Cardiac fibroblast (primary cell): ENCODE data around the gene LCOR.
"Not testable (repeated sequence)": the region's sequence is repeated elsewhere in the genome, so short reads cannot be mapped to it uniquely, and the experiment has no call there.

Source experiments
- DNase-seq, 2 donors: peaks; one replicate each; pipeline versions ENCODE4 v3.0.0 to v3.0.0-alpha.2; 2010; ENCODE audit warnings: low read depth in 2 of 2
- H3K4me3 ChIP-seq, 2 donors: replicated peaks in 1 of 2; 1 replicate in 1 of 2; 2 replicates in 1 of 2; pipeline ENCODE4 v1.5.1; 2011; ENCODE audit warnings: low read depth in 2 of 2, low read length in 2 of 2, mild to moderate bottlenecking in 2 of 2, moderate library complexity in 1 of 2
- TF ChIP-seq, protein P1 (sequence below): IDR thresholded peaks from one replicate; pipeline ENCODE4 v1.5.1; 2011; ENCODE audit warnings: low read depth, mild to moderate bottlenecking, low read length, inconsistent platforms

Gene LCOR

GRCh38 chr10:96803288-96803664 is 28.8 kb upstream of the LCOR start:
- no peak for DNase-seq
- TF ChIP-seq, protein P1, sequence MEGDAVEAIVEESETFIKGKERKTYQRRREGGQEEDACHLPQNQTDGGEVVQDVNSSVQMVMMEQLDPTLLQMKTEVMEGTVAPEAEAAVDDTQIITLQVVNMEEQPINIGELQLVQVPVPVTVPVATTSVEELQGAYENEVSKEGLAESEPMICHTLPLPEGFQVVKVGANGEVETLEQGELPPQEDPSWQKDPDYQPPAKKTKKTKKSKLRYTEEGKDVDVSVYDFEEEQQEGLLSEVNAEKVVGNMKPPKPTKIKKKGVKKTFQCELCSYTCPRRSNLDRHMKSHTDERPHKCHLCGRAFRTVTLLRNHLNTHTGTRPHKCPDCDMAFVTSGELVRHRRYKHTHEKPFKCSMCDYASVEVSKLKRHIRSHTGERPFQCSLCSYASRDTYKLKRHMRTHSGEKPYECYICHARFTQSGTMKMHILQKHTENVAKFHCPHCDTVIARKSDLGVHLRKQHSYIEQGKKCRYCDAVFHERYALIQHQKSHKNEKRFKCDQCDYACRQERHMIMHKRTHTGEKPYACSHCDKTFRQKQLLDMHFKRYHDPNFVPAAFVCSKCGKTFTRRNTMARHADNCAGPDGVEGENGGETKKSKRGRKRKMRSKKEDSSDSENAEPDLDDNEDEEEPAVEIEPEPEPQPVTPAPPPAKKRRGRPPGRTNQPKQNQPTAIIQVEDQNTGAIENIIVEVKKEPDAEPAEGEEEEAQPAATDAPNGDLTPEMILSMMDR = no peak
- H3K4me3 ChIP-seq = no peak overlapping the region

DNA sequence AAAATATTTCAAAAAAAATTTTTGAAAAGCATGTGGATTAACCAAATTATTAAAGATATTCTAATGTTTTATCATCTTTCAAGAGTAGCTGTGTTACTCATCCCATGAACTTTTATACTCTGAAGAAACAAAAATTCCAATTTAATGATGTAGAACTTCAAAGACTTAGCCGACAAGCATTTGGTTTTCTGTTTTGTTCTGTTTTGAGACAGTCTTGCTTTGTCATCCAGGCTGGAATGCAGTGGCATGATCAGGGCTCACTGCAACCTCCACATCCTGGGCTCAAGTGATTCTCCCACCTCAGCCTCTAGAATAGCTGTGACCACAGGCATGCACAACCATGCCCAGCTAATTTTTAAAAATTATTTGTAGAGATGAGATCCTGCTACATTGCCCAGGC is 17.8 kb upstream of the LCOR start:
- peak; percentile 23 to 93 for DNase-seq
- TF ChIP-seq, protein P1 = no peak
- no peak overlapping the region for H3K4me3 ChIP-seq

DNA sequence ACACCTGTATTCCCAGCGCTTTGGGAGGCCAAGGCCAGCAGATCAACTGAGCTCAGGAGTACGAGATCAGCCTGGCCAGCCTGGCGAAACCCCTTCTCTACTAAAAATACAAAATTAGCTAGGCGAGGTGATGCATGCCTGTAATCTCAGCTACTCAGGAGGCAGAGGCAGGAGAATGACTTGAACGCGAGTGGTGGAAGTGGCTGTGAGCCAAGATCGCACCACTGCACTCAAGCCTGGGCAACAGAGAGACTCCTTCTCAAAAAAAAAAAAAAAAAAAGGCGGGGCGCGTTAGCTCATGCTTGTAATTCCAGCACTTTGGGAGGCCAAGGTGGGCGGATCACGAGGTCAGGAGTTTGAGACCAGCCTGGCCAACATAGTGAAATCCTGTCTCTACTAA is 13.1 kb upstream of the LCOR start:
- not testable (repeated sequence) for H3K4me3 ChIP-seq, DNase-seq

GRCh38 chr10:96820765-96821164 is 11.3 kb upstream of the LCOR start:
- no peak overlapping the region for H3K4me3 ChIP-seq
- no peak for DNase-seq
- TF ChIP-seq, protein P1 = no peak

DNA sequence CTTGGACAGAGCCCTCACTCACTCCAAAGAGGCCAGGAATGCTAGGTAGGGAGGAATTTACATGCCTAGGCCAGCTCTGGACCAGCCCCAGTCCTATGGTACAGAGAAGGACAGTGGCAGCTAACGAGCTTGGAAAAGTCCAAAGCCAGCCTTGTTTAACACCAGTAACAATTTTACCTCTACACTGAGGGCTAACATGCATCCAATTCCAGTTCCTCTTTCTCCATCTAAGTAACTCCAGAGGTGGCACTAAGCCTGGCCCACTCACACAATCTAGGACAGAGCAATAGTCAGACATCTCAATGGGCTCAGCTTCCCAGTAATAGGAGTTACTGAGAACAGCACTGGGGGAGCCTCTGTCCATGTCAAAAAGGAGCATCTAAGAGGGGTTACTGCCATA is 5.7 kb upstream of the LCOR start:
- H3K4me3 ChIP-seq = no peak overlapping the region
- TF ChIP-seq, protein P1 = no peak
- no peak for DNase-seq

DNA sequence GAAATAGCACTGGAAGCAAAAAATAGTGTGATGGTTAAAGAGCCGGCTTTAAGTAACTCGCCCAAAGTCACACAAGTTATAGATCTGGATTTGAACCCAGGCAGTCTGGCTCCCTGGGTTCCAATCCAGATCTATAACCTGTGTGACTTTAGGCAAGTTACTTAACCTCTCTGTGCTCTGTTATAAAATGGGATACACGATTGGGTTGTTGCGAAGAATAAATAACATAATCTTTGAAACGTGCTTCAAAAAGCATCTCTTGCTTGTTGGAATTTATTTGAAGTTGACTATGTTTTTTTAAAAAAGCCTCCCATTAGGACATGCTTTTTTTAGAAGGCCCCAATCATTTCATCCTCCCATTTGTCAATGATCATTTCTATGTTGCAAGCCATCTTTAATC is 3.5 kb upstream of the LCOR start:
- no peak overlapping the region for H3K4me3 ChIP-seq
- DNase-seq = no peak
- TF ChIP-seq, protein P1 = no peak

DNA sequence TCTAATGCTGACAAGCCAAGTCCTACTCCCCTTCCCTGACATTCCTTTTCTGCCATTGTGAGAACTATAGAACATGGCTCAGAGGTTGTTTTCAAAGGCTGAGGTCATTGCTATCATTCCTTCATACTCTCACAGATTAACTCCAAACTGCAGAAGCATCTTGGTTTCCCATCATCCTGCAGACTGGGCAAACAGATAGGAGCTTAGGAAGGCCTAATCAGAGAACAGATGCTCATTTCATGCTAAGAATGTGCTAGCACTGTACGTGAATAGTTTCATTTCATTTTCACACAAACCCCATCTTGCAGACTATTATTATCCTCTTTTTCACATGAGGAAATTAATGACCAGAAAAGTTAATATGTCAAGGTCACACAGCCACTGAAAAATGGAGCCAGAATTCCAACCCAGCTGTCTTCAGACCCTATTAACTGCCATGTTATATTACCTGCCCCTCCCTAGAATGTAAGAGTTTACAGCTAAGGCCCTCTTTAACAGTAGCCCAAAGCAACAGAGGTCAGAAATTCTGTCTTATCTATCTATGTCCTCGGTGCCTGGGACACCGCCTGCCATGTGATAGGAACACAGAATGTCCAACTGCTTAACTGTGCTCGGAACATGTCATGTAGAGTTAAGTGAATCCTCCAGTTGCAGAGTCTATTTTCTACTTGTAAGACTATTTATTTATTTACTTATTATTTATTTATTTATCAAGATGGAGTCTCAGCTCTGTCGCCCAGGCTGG is 2.9 kb upstream of the LCOR start:
- no peak for DNase-seq
- TF ChIP-seq, protein P1 = no peak

More for the DNA sequence above, 2.9 kb upstream of the LCOR start:
- no peak overlapping the region for H3K4me3 ChIP-seq
